ENCODE measurements around the gene AFF3. TPM values are rescaled to one million over a fixed set of nuclear protein-coding genes. Genes with fewer than 3 reads are reported as not detected.

The AFF3 gene
- total RNA-seq, 3 donors from 2014 or later (not counting 1 experiment from before 2014, with no cell fraction given): 4.6 to 9.6 (median 5.6) TPM

- no peak for ATAC-seq
- WGBS (ENCODE audit: insufficient coverage): 96% methylated on average over 3 of the region's 5 CpGs
- intact Hi-C loops (cut with micrococcal nuclease): no loop called here
Measured at GRCh38 chr2:99888617-99889016, 253.8 kb downstream of the AFF3 start.

GRCh38 chr2:99886418-99886817, 256.0 kb downstream of the AFF3 start:
- Histone ChIP-seq H3K9me3 (ENCODE audit: control insufficient read depth, insufficient read depth, low read length) (no peaks in the 10 kb centered on the region), H3K27me3 (ENCODE audit: control insufficient read depth, insufficient read depth, low read length) (no peaks in the 10 kb centered on the region), H3K36me3 (ENCODE audit: control insufficient read depth, insufficient read depth, low read length) (no peaks in the 10 kb centered on the region), H3K4me1 (ENCODE audit: control insufficient read depth, insufficient read depth, low read length) (no peaks in the 10 kb centered on the region), H3K27ac (ENCODE audit: low read length) (no peak overlapping the region), H3K4me3 (ENCODE audit: low read length) (no peak overlapping the region)
- no peaks in the 10 kb centered on the region for H3K27me3 Mint-ChIP-seq (ENCODE audit: low read depth in 2 of 2)
- no peaks in the 10 kb centered on the region for H3K9me3 Mint-ChIP-seq
- DNase-seq (no peak), ATAC-seq (no peak)
- no peak overlapping the region for H3K27ac Mint-ChIP-seq
- WGBS (ENCODE audit: insufficient coverage): 90% methylated on average over 2 of the region's 3 CpGs
- no peak overlapping the region for H3K4me3 Mint-ChIP-seq
- no peaks in the 10 kb centered on the region for H3K36me3 Mint-ChIP-seq
- intact Hi-C loops (cut with micrococcal nuclease): no loop called here
- no peak for TF ChIP-seq CTCF (IDR thresholded peaks at IDR 0.05)
- no peaks in the 10 kb centered on the region for H3K4me1 Mint-ChIP-seq

More at GRCh38 chr2:99888617-99889016, 253.8 kb downstream of the AFF3 start:
- no peaks in the 10 kb centered on the region for H3K4me1 ChIP-seq (ENCODE audit: control insufficient read depth, insufficient read depth, low read length)
- Mint-ChIP-seq H3K36me3 (no peaks in the 10 kb centered on the region), H3K4me1 (no peaks in the 10 kb centered on the region), H3K4me3 (no peak overlapping the region), H3K9me3 (no peaks in the 10 kb centered on the region), H3K27ac (no peak overlapping the region), H3K27me3 (ENCODE audit: low read depth in 2 of 2) (no peaks in the 10 kb centered on the region)
- no peaks in the 10 kb centered on the region for H3K9me3 ChIP-seq (ENCODE audit: control insufficient read depth, insufficient read depth, low read length)
- TF ChIP-seq CTCF (IDR thresholded peaks at IDR 0.05): no peak
- no peak for DNase-seq
- no peak overlapping the region for H3K27ac ChIP-seq (ENCODE audit: low read length)
- no peaks in the 10 kb centered on the region for H3K27me3 ChIP-seq (ENCODE audit: control insufficient read depth, insufficient read depth, low read length)
- H3K4me3 ChIP-seq (ENCODE audit: low read length): no peak overlapping the region
- H3K36me3 ChIP-seq (ENCODE audit: control insufficient read depth, insufficient read depth, low read length): no peaks in the 10 kb centered on the region

GRCh38 chr2:99883358-99883757, 259.0 kb downstream of the AFF3 start:
- no peak for ATAC-seq
- Histone ChIP-seq H3K27me3 (ENCODE audit: control insufficient read depth, insufficient read depth, low read length) (no peaks in the 10 kb centered on the region), H3K4me3 (ENCODE audit: low read length) (no peak overlapping the region), H3K4me1 (ENCODE audit: control insufficient read depth, insufficient read depth, low read length) (no peaks in the 10 kb centered on the region), H3K36me3 (ENCODE audit: control insufficient read depth, insufficient read depth, low read length) (no peaks in the 10 kb centered on the region), H3K9me3 (ENCODE audit: control insufficient read depth, insufficient read depth, low read length) (no peaks in the 10 kb centered on the region), H3K27ac (ENCODE audit: low read length) (no peak overlapping the region)
- Mint-ChIP-seq H3K27ac (no peak overlapping the region), H3K27me3 (ENCODE audit: low read depth in 2 of 2) (no peaks in the 10 kb centered on the region), H3K9me3 (no peaks in the 10 kb centered on the region), H3K4me3 (no peak overlapping the region), H3K4me1 (no peaks in the 10 kb centered on the region), H3K36me3 (no peaks in the 10 kb centered on the region)
- no peak for TF ChIP-seq CTCF (IDR thresholded peaks at IDR 0.05)
- WGBS (ENCODE audit: insufficient coverage): 89% methylated on average over 3 of the region's 4 CpGs
- intact Hi-C loops (cut with micrococcal nuclease): no loop called here
- DNase-seq: no peak

GRCh38 chr2:99881901-99882591, 260.3 kb downstream of the AFF3 start:
- no peak overlapping the region for H3K27ac Mint-ChIP-seq
- ATAC-seq: no peak
- H3K27me3 Mint-ChIP-seq (ENCODE audit: low read depth in 2 of 2): no peaks in the 10 kb centered on the region
- Histone ChIP-seq H3K4me1 (ENCODE audit: control insufficient read depth, insufficient read depth, low read length) (no peaks in the 10 kb centered on the region), H3K36me3 (ENCODE audit: control insufficient read depth, insufficient read depth, low read length) (no peaks in the 10 kb centered on the region), H3K9me3 (ENCODE audit: control insufficient read depth, insufficient read depth, low read length) (no peaks in the 10 kb centered on the region), H3K27ac (ENCODE audit: low read length) (no peak overlapping the region), H3K4me3 (ENCODE audit: low read length) (no peak overlapping the region), H3K27me3 (ENCODE audit: control insufficient read depth, insufficient read depth, low read length) (no peaks in the 10 kb centered on the region)
- no peak for DNase-seq
- no peaks in the 10 kb centered on the region for H3K9me3 Mint-ChIP-seq
- H3K36me3 Mint-ChIP-seq: no peaks in the 10 kb centered on the region
- no peaks in the 10 kb centered on the region for H3K4me1 Mint-ChIP-seq
- WGBS (ENCODE audit: insufficient coverage): 79% methylated on average over 5 of the region's 5 CpGs
- no peak for TF ChIP-seq CTCF (IDR thresholded peaks at IDR 0.05)
- no peak overlapping the region for H3K4me3 Mint-ChIP-seq
- intact Hi-C loops (cut with micrococcal nuclease): no loop called here

Measured in natural killer cell (primary cell).